Stimulated activated CD4-positive, alpha-beta T cell treated with anti-CD3 and anti-CD28 coated beads, Interleukin-2, amount 100 ng/mL, for 4 hours (primary cell): ENCODE results near the gene UBE2J2.

Experiments used
- DNase-seq: peaks from one replicate; pipeline ENCODE4 v3.0.0-alpha.2; 2020; ENCODE audit warnings: low read depth

The UBE2J2 gene

DNA sequence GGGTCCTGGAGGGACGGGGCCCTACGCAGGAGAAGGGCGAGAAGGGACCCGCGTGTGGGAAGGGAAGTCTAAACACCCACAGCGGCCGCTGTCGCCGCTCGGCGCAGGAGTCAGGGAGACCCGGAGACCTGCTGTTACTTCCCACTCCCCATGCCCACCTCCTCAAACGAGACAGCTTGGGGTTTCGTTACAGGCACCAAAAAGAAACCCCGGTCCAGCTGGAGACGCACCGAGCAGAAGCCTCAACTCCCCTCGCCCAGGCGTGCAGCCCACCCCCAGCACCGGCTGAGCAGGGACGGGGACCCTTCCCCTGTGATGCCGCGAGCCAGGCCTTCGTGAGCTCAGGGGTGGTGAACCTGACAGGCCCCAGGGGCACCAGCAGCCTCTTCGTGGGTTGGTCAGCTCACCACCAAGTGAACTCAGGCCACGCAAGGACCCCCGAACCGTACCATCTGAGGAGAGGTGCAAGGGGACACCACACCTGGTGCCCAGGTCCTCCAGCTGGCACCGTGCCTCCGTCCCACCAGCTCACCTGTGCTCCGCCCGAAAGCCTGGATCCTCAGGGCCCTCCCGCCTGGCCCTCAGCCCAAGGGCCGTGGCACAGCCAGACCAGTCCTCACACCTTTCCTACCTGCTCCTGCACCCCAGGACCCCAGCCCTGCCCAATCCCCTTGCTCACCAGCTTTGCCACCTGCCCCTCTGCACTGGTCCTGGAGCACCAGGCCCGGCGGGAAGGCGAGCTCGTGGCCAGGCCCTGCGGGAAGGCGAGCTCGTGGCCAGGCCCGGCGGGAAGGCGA is 46.9 kb downstream of the UBE2J2 start:
- no peak for DNase-seq

DNA sequence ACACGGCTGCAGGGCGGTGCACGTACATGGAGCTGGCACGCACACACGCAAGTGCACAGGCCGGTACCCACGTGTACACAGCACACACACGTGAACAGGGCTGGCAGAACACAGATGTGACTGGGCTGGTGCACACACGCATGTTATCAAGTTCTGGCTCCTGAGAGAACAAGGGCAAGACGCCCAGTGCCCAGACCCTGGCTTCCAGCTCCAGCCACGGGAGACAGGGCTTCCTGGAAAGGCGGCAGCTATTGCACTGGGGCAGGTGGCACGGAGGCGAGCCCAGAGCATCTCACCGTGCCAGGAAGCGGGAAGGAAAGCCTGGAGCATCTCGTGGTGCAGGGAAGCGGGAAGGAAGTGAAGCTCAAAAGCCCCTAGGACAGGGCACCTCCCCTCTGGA is 47.7 kb downstream of the UBE2J2 start:
- no peak for DNase-seq

DNA sequence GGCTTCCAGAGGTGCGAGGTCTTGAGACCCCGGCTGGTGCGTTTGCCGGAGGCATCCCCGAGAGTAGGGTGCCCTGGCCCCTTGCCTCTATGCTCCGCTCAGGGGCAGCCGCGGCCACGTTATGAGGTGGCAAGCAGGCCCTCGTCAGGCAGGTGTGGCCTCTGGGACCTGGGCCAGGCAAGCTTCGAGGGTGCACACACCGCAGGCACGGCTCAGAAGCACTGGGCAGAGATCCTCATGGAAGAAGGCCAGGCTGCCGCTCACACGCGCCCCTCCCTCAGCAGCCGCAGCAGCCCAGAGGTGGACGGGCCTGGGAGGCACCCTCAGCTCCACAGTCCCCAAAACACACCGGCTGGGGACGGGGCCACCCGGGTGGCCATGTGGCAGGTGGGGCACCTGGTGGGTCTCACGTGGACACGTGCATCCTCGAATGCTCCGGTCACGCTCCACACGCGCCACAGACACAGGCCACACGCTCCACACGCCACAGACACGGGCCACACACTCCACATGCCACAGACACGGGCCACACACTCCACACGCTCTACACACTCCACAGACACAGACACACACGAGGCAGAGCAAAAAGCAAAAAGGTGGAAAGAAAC is 48.3 kb downstream of the UBE2J2 start:
- DNase-seq = no peak

DNA sequence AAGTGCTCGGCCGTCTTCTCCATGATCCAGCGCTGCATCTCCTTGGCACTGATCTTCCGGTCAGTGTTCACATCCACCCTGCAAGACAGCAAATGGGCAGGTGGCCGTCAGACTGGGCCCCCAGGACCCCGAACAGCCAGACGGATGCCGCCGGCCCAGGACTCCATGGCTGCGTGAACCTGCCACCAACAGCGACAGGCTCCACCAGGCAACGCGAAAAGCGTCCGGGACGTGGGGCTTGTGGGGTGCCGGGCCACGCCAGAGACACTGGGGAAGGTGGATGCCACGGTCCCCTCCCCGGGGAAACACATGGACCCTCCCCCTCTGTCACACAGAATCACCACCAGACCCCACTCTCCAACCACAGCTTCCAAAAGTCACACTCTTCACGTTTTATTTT is 49.8 kb downstream of the UBE2J2 start:
- DNase-seq = no peak

DNA sequence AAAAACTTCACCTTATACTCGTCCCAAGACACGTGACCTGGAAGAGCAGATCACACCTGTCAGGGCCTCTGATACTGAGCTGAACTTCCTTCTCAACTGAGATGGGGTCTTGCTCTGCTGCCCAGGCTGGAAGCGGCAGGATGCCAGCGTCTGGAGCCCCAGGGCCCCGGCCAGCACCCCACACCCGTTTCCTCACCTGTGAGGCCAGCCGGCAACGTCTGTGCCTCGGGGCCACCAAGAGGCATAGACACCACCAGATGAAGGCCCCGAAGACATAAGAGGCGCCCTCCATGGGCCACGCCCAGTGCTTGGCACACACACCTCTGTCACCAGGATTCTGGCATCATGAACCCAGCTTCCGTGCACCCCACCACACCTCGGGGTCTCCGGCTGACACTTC is 50.3 kb downstream of the UBE2J2 start:
- DNase-seq = no peak

DNA sequence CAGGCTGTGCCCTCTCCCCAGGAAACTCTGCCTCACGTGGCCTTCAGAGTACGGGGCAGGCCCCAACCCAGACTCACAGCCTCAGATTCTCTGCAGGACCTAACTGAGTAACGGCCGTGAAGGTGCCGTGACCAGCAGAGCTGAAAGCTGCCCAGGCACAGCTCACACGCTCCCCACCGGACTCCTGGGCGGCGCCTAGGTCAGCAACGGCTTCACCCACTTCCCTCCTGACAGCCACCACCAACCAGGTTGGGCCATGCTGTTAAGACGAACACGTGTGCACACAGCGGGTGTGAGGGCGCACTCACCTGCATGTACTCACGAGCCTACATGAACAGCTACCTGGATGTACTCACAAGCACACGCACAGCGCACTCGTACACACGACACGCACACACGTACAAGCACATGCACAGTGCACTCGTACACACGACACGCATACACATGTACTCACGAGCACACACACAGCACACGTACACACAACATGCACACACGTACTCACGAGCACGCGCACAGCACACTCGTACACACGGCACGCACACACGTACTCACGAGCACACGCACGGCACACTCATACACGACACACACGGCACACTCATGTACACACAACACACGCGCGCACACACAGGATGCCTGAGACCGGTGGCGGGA is 51.0 kb downstream of the UBE2J2 start:
- DNase-seq = no peak

DNA sequence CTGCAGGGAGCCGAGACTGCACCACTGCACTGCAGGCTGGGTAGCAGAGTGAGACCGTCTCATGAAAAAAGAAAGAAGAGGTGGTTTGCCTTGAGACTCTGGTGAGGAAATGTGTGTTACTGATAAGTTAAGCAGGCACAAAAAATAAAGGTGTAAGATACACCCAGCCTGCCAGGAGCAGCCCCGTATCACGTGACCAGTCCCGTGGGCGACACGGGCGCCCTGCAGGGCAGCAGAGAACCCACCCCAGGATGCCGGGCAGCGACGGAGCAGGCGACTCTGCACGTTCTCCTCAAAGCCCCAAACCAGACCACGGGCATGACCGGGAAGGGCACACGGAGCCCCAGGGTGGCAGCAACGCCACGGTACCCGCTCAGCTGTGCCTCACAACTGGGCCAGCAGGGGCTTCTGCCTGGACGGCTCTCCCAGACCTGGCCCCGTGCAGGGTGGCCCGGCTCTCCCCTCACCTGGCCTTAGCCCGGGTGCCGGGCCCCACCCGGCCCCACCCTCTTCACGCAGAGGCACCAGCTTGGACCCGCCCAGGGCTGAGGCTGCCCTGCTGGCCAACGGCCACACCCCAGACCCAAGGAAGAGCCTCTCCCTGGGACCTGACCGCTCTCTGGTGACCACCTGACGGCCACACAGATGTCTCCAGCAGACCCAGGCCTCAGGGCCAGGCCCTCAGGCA is 51.6 kb downstream of the UBE2J2 start:
- no peak for DNase-seq

DNA sequence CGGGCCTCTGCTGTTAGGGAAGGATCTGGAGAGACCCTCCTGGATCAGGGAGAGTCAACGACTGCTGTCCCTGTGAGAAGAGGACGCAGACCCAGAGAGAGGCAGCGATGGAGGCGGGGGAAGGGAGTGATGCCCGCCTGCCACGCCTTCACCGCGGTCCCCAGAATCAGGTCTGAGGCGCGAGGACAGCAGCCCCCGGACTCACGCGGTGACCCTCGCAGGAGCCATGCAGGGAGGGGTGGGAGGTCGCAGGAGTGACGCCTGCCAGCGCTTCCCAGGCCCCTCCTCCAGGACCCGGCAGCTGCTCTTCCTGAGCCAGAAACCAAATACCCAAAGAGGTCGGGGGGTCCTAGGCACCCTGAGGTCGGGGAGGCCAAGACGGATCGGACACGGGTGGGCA is 53.5 kb downstream of the UBE2J2 start:
- DNase-seq = no peak

DNA sequence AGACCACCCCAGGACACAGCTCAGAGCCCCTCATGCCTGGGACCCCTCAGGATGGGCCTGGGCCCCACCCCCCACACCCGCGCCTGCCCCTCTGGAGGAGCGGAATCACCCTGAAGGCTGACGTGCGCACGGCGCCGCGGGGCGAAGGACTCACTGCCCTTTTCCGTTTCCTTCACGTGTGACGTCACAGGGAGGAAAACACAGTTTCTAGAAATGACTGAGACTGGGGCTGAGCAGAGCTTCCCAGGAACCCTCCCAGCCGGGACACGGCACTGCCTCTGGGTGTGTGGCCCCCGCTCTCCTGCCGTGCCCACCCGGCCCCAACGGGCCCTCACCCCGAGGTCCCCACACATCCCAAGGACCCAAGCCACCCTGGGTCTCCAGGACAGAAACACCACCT is 54.3 kb downstream of the UBE2J2 start:
- peak; percentile 45 for DNase-seq

DNA sequence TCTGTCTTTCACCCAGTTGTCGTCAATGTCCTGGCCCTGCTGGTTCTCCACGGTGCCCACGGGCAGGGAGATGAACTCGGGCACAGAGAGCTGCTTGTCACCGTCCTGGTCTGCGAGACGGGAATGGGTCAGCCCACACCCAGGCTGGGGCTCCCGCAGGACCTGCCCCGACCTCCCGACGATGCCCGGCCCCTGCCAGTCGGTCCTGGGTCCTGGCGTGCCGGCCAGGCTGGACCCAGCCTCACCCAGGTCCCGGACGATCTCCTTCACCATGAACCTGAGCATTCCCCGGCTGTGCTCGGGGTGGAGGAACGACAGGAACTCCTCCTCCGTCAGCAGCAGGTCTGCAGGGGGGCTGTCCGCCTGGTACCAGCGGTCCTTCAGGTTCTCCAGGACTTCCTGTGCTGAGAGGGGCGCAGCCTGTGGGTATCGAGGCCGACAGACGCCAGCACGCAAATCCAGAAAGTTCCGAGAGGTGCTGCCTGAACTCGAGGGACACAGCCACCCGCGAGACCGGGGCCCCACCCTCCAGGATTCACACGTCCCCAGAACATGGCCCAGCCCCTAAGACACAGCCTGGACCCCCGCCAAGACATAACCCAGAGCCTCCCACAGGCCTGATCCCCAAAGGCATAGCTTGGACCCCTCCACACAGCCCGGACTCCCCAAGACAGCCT is 55.0 kb downstream of the UBE2J2 start:
- DNase-seq = no peak

DNA sequence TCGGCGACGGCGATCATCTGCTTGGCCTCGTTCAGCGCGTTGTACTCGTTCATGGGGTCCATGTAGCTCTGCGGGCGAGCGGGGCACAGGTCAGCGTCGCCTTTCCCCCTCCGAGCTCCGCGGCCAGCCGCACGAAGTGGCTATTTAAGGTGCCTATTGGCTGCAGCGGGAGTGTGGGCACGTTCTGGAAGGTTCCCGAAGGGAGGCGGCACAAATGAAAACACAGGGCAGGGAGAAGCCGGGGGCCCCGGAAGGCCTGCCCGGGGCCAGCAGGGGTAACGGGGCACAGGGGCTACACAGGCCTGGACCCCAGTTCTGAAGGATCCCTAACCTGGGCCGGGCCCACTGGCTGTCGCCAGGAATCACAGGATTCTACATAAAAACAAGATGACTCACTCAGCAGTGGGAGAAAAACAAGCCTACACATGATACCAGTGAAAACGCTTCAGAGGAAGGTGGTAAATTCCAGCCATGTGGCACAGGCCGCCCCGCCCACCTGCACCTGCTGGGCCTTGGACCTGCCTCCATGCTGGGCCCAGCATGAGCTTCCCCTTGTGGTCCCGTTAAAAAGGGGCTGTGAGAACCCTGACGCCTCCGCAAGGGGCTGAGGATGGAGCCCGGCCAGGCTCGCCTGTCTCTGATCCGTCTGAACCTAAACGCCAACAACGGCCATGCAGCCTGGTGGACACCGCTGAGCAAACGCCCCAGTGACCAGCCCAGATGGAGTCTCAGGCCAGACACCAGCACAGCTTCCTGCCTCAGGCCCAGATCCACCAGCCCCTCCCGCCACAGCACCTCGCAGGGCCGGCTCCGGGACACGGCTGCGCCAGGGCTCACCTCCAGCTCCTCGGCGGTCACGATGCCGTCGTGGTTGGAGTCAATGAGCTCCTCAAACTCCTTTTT is 55.8 kb downstream of the UBE2J2 start:
- no peak for DNase-seq

DNA sequence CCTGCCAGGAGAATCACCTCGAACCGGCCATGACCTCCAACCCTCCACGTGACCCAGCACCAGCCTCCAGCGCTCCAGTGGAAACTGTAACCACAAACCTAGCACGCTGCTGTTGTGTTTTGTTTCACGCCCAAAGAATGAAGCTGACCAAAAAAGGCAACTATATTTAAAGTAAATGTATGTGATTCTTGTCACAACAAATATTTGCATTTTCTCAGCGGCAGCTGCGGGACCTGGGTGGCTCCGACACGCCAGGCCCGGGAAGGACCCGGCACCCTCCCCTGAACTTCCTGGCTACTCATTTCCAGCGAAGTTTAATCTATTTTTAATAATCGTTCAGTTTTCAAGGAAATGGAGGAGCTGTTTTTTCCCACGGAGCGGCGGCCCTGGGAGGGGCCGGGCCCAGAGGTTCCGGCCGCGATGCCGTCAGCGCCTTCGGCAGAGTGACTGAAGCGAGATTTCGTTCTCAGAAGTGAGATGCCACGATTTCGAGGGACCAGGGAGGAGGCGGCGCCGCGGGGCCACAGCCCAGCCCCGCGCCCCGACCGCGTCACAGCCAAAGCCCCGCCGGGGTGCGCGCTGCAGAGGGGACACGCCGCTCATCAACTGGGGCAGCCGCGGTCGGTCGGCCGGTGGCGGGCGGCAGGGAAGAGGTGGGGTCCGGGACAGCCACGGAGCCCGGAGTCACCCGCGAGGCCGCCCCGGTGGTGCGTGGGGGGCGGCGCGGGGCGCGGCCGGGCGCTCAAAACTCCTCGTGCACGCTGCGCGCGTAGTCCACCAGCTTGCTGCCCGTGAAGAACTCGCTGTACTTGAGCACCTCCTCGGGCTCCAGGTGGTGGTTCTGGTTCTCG is 56.7 kb downstream of the UBE2J2 start:
- DNase-seq = no peak

DNA sequence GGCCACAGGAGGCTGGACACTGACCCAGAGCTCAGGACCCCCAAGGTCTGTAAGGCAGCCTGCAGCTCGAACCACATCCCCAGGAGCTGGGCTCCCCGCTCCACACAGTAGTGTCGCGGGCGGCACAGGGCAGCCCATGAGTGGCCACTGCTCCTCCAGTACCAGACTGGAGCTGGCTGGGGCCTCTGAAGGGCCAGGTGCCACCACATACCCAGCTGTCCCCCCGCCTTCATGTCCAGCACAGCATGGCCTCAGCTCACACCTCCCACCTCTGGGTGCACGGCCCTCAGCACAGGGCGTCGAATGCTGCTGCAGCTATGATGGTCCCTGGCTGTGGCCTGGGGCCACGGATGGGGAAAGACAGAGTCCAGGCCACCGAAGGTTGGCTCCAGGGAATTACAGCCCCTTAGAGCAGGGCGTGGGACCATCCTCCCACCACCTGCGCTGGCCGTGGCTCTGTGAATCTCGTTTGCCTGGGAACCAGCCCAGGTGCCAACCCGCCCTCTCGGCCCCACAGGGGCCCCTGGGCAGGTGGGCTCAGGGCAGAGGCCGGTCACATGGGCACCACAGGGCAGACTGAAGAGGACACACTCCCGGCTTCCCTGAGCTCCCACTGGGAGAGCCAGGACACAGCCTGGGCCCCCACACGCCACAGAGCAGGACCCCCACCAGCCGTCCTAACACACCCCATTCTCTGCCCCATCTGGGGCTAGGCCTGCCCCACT is 57.6 kb downstream of the UBE2J2 start:
- DNase-seq = no peak

DNA sequence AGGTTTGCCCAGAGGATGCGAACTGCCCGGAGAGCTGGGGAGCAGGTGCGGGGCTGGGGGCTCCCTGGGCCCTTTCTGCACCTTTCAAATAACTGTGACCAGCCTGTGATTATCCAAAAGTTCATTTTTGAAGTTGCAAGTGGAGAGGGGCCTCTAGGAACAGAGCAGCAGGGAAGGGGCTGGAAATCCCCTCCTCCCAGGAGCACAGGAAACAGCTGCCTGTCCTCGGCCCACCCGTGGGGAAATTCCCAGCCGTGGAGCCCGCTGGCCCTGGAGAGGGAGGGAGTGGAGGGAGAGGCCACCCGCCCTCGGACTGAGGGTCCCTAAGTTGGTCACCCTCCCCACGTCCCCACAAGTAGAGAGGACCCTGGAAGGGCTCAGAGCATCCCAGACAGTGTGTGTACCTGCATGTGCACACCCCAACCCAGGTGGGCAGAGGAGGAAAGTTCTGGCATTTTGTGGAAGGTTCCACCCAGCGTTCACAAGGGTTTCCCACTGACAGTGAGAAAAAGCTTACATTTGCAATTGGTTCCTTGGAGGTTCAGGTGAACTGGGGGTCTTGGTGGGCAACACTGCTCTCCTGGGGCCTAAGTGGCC is 58.5 kb downstream of the UBE2J2 start:
- no peak for DNase-seq

DNA sequence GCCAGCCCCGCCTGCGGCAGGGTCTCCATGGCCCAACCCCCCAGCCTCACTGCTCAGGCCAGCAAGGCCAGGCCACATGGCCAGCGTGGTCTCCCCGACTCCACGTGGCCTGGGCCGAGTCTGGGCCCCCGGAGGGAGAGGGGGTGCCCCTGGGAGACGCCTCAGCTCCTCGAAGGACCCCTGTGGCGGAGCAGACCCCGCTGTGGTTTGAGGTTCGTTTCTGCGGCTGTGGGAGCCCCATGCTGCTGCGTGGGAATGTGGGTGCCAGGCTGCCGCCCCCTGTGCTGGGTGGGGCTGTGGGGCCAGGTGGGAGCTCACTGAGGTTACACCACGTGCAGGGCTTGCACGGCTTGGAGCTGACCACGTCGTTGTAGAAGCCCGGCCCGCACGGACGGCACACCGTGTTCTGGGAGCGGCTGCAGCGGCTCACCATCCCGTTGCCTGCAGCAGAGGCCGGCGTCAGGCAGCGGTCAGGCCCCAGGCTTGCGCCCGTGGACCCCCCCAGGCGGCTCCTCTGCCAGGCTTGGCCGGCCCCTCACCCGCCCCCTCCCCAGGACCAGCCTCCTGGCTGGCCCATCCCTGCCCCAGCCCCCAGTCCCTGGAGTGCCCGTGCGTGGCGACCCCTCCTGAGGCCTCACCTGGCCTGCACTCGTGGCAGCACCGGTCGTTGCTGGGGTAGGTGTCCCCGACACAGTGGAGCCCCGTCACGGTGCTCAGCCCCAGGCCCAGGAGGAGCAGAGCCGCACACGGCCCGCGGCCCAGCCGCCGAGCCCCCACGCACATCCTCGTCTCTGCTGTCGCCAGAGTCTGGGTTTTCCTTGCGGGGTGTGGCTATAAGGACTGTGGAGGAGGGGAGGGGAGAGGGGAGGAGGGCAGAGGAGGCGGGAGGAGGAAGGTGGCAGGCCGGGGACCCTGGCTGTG is 60.0 kb downstream of the UBE2J2 start, which contains the start of gene TNFRSF4:
TSS of gene TNFRSF4 (minus strand) at position 809 of the 921 bp plus-strand sequence. CDS start at position 783, 26 bp downstream.
- DNase-seq = peak; percentile 64

DNA sequence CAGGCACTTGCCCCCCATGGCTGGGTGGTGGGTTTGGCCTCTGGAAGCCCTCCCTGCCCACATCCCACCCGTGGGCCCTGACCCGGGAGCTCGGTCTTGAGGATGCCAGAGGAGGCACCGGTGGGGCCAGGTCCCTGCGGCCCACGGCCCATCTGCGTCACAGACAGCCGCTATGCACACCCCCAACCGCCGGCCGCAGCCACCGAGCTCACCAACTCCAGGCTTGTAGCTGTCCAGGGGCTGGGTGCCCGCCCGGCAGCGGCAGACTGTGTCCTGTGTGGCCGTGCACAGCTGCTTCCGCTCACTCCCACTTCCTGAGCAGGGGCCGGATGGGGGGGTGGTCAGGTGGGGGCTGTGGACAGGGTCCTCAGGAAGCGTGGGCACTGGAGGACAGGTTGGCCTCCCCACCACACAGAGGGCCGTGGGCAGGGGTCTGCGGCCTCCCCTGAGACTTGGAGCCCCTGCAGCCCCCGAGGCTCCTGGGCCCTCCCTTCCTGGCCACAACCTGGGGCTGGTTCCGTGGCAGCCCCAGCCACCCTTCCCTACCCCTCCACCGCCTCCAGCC is 60.8 kb downstream of the UBE2J2 start:
- no peak for DNase-seq
